ENCODE measurements around the gene ADARB1.

The ADARB1 gene

DNA sequence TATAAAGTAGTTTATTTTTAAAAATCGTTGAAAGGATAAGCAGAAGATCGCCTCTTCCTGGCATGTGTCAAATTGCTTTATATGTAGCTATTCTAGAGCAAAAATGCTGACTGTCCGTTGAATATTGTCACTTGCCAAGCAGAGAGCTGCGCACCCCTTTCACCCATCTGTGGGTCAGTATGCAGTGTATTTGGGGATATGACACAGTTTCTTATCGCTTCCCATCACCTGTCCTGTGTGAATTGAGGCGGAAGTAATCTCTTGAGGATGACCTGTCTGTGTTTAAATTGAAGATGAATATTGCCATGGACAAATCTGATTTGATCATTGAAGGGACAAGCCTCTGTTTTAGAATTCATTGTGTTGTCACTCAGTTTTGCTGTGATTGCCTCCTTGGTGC, 161.1 kb downstream of the ADARB1 start:
- no peak overlapping the region for H3K9ac ChIP-seq (ENCODE audit: low read length)
- no peak overlapping the region for H3K4me2 ChIP-seq (ENCODE audit: low read depth, low read length, poor library complexity, severe bottlenecking)
- no peak overlapping the region for H3K27ac ChIP-seq (ENCODE audit: low read depth, low read length)
- no peaks in the 10 kb centered on the region for H3K36me3 ChIP-seq (ENCODE audit: low read length)
- TF ChIP-seq EZH2phosphoT487 (conservative IDR thresholded peaks at IDR 0.05; ENCODE audit: low read length): no peak
- TF ChIP-seq, protein P1, sequence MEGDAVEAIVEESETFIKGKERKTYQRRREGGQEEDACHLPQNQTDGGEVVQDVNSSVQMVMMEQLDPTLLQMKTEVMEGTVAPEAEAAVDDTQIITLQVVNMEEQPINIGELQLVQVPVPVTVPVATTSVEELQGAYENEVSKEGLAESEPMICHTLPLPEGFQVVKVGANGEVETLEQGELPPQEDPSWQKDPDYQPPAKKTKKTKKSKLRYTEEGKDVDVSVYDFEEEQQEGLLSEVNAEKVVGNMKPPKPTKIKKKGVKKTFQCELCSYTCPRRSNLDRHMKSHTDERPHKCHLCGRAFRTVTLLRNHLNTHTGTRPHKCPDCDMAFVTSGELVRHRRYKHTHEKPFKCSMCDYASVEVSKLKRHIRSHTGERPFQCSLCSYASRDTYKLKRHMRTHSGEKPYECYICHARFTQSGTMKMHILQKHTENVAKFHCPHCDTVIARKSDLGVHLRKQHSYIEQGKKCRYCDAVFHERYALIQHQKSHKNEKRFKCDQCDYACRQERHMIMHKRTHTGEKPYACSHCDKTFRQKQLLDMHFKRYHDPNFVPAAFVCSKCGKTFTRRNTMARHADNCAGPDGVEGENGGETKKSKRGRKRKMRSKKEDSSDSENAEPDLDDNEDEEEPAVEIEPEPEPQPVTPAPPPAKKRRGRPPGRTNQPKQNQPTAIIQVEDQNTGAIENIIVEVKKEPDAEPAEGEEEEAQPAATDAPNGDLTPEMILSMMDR (IDR thresholded peaks at IDR 0.05; ENCODE audit: insufficient read depth, low read length, poor library complexity, severe bottlenecking): no peak
- H3K4me3 ChIP-seq (ENCODE audit: insufficient read depth, low read length, poor library complexity, severe bottlenecking): no peak overlapping the region
- no peaks in the 10 kb centered on the region for H3K9me2 ChIP-seq (replicated peaks; ENCODE audit: insufficient read depth, low read length)
- no peaks in the 10 kb centered on the region for H3F3A ChIP-seq (ENCODE audit: insufficient read depth)
- no peaks in the 10 kb centered on the region for H3K27me3 ChIP-seq (ENCODE audit: low read length)
- H4K20me1 ChIP-seq (ENCODE audit: low read depth, low read length): no peaks in the 10 kb centered on the region
- H3K9me3 ChIP-seq (ENCODE audit: insufficient read depth, low read length): no peaks in the 10 kb centered on the region
- H2AFZ ChIP-seq (ENCODE audit: low read depth, low read length, severe bottlenecking): no peak overlapping the region
- H3K79me2 ChIP-seq (ENCODE audit: insufficient read depth, low read length): no peaks in the 10 kb centered on the region

GRCh38 chr21:45236481-45236880, 162.1 kb downstream of the ADARB1 start:
- no peak overlapping the region for H3K4me2 ChIP-seq (ENCODE audit: low read depth, low read length, poor library complexity, severe bottlenecking)
- no peaks in the 10 kb centered on the region for H3K9me3 ChIP-seq (ENCODE audit: insufficient read depth, low read length)
- no peak overlapping the region for H3K27ac ChIP-seq (ENCODE audit: low read depth, low read length)
- no peaks in the 10 kb centered on the region for H3K79me2 ChIP-seq (ENCODE audit: insufficient read depth, low read length)
- no peaks in the 10 kb centered on the region for H3K27me3 ChIP-seq (ENCODE audit: low read length)
- no peaks in the 10 kb centered on the region for H3F3A ChIP-seq (ENCODE audit: insufficient read depth)
- H3K9me2 ChIP-seq (replicated peaks; ENCODE audit: insufficient read depth, low read length): no peaks in the 10 kb centered on the region
- no peak overlapping the region for H2AFZ ChIP-seq (ENCODE audit: low read depth, low read length, severe bottlenecking)
- H3K4me3 ChIP-seq (ENCODE audit: insufficient read depth, low read length, poor library complexity, severe bottlenecking): no peak overlapping the region
- TF ChIP-seq, protein P1 (IDR thresholded peaks at IDR 0.05; ENCODE audit: insufficient read depth, low read length, poor library complexity, severe bottlenecking): no peak
- TF ChIP-seq EZH2phosphoT487 (conservative IDR thresholded peaks at IDR 0.05; ENCODE audit: low read length): no peak
- H3K36me3 ChIP-seq (ENCODE audit: low read length): no peaks in the 10 kb centered on the region
- no peak overlapping the region for H3K9ac ChIP-seq (ENCODE audit: low read length)
- no peaks in the 10 kb centered on the region for H4K20me1 ChIP-seq (ENCODE audit: low read depth, low read length)

DNA sequence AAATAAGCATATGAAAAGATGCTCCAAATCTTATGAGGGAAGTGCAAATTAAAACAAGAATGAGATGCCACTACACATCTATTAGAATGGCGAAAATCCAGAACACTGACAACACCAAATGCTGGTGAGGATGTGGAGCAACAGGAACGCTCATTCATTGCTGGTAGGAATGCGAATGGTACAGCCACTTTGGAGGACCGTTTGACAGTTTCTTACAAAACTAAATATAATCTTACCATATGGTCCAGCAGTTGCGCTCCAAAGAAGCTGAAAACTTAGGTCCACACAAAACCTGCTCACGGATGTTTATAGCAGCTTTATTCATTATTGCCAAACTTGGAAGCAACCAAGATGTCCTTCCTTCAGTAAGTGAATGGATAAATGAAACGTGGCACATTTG, 163.0 kb downstream of the ADARB1 start:
- Histone ChIP-seq H3K36me3 (ENCODE audit: low read length) (no peaks in the 10 kb centered on the region), H2AFZ (ENCODE audit: low read depth, low read length, severe bottlenecking) (no peak overlapping the region), H3K9me3 (ENCODE audit: insufficient read depth, low read length) (no peaks in the 10 kb centered on the region), H3K4me2 (ENCODE audit: low read depth, low read length, poor library complexity, severe bottlenecking) (no peak overlapping the region), H3K9me2 (replicated peaks; ENCODE audit: insufficient read depth, low read length) (no peaks in the 10 kb centered on the region), H3K4me3 (ENCODE audit: insufficient read depth, low read length, poor library complexity, severe bottlenecking) (no peak overlapping the region), H3K9ac (ENCODE audit: low read length) (no peak overlapping the region), H3F3A (ENCODE audit: insufficient read depth) (no peaks in the 10 kb centered on the region), H3K79me2 (ENCODE audit: insufficient read depth, low read length) (no peaks in the 10 kb centered on the region), H3K27ac (ENCODE audit: low read depth, low read length) (no peak overlapping the region), H4K20me1 (ENCODE audit: low read depth, low read length) (no peaks in the 10 kb centered on the region), H3K27me3 (ENCODE audit: low read length) (no peaks in the 10 kb centered on the region)
- TF ChIP-seq EZH2phosphoT487 (conservative IDR thresholded peaks at IDR 0.05; ENCODE audit: low read length): no peak
- TF ChIP-seq, protein P1 (IDR thresholded peaks at IDR 0.05; ENCODE audit: insufficient read depth, low read length, poor library complexity, severe bottlenecking): no peak

All from SU-DHL-6 (cell line).